ENCODE data around the gene RTN4RL1.

The RTN4RL1 gene

GRCh38 chr17:2034806-2035540 lies 9.8 kb upstream of the RTN4RL1 start:
- ChIA-PET POLR2A (interaction anchor here (0.6 kb wide), 1 partner anchor 371 kb away, joined by 5 read pairs; no protein-coding TSS in a partner anchor), CTCF (no interaction called here)
- no peak for DNase-seq (ENCODE audit: extremely low spot score)
- no peak for TF ChIP-seq CTCF (IDR thresholded peaks at IDR 0.05; ENCODE audit: control extremely low read depth, extremely low read depth, low read depth, missing control alignments)

- POLR2A ChIA-PET: interaction anchor here (0.6 kb wide), 1 partner anchor 368 kb away, joined by 3 read pairs; no protein-coding TSS in a partner anchor
- no peak for TF ChIP-seq CTCF (IDR thresholded peaks at IDR 0.05; ENCODE audit: control extremely low read depth, extremely low read depth, low read depth, missing control alignments)
- DNase-seq (ENCODE audit: extremely low spot score): no peak
- CTCF ChIA-PET: interaction anchor here (1.1 kb wide), 1 partner anchor 279 kb away, joined by 3 read pairs; no protein-coding TSS in a partner anchor
Measured at GRCh38 chr17:2034157-2034556, 9.0 kb upstream of the RTN4RL1 start.

GRCh38 chr17:2033153-2033552 lies 8.0 kb upstream of the RTN4RL1 start:
- DNase-seq (ENCODE audit: extremely low spot score): no peak
- ChIA-PET CTCF (interaction anchor here (1.1 to 4.8 kb wide), 2 partner anchors 8 to 280 kb away, joined by 3 to 20 read pairs; partner anchors contain the start of gene OVCA2), POLR2A (no interaction called here)
- TF ChIP-seq CTCF (IDR thresholded peaks at IDR 0.05; ENCODE audit: control extremely low read depth, extremely low read depth, low read depth, missing control alignments): no peak

GRCh38 chr17:2030779-2031163 lies 5.6 kb upstream of the RTN4RL1 start:
- TF ChIP-seq CTCF (IDR thresholded peaks at IDR 0.05; ENCODE audit: control extremely low read depth, extremely low read depth, low read depth, missing control alignments): peak; percentile 48
- DNase-seq (ENCODE audit: extremely low spot score): no peak
- ChIA-PET POLR2A (no interaction called here), CTCF (interaction anchor here (1.6 to 4.8 kb wide), 3 partner anchors 10 to 387 kb away, joined by 4 to 20 read pairs (median 5); partner anchors contain the start of gene OVCA2)

GRCh38 chr17:2029911-2030778 lies 5.0 kb upstream of the RTN4RL1 start, which contains the start of gene DPH1:
Gene DPH1 (plus strand): TSS chr17:2030153. CDS start chr17:2030170, 17 bp downstream.
- no peak for TF ChIP-seq CTCF (IDR thresholded peaks at IDR 0.05; ENCODE audit: control extremely low read depth, extremely low read depth, low read depth, missing control alignments)
- CTCF ChIA-PET: interaction anchor here (1.6 to 4.8 kb wide), 3 partner anchors 11 to 386 kb away, joined by 4 to 20 read pairs (median 5); partner anchors contain the start of gene OVCA2
- POLR2A ChIA-PET: no interaction called here
- peak; percentile 92 for DNase-seq (ENCODE audit: extremely low spot score)

GRCh38 chr17:2028737-2029136 lies 3.6 kb upstream of the RTN4RL1 start:
- no peak for DNase-seq (ENCODE audit: extremely low spot score)
- ChIA-PET POLR2A (no interaction called here), CTCF (interaction anchor here (0.9 to 4.8 kb wide), 8 partner anchors 8 to 353 kb away, joined by 3 to 20 read pairs (median 4); partner anchors contain the start of gene OVCA2)
- no peak for TF ChIP-seq CTCF (IDR thresholded peaks at IDR 0.05; ENCODE audit: control extremely low read depth, extremely low read depth, low read depth, missing control alignments)

Data from GM10248 (cell line).